MCF 10A (cell line): Measurements from ENCODE around the gene RBM7. TPM values are rescaled to one million over a fixed set of nuclear protein-coding genes. Genes with fewer than 3 reads are reported as not detected.

Experiments used
- BruUV-seq: library from RNA; stranded (reverse); fragments of 400-500 nt; replicated peaks from 2 replicates; lab custom pipeline; 2021; lab: Mats Ljungman, UMichigan
- CTCF ChIA-PET: fragments of 300-600 bp; sonication (Branson Sonifier 250); formaldehyde crosslinking; extraction: SDS; loops from one replicate; lab custom pipeline; 2021; ENCODE audit warnings: antibody characterized with exemption, inconsistent platforms; lab: Yijun Ruan, JAX
- POLR2A ChIA-PET: fragments of 300-600, 350-650 bp; sonication (Branson Sonifier 250); formaldehyde crosslinking; extraction: SDS; loops from one replicate; lab custom pipeline; 2020; ENCODE audit warnings: antibody characterized with exemption, inconsistent platforms; lab: Yijun Ruan, JAX
- DNase-seq: peaks from one replicate; pipeline ENCODE4 v3.0.0-alpha.2; 2018; ENCODE audit not compliant: unreplicated experiment
- H3K27ac Mint-ChIP-seq: one replicate; pipeline ENCODE4 v1.8.0; 2022; ENCODE audit warnings: mild to moderate bottlenecking, low read depth, mixed read lengths; ENCODE audit not compliant: unreplicated experiment
- H3K27me3 Mint-ChIP-seq: one replicate; pipeline ENCODE4 v1.8.0; 2022; ENCODE audit warnings: mixed read lengths; ENCODE audit not compliant: insufficient read depth, unreplicated experiment
- H3K36me3 Mint-ChIP-seq: one replicate; pipeline ENCODE4 v1.8.0; 2022; ENCODE audit warnings: mild to moderate bottlenecking, moderate library complexity, mixed read lengths; ENCODE audit not compliant: insufficient read depth, unreplicated experiment
- H3K4me1 Mint-ChIP-seq: one replicate; pipeline ENCODE4 v1.8.0; 2022; ENCODE audit warnings: mixed read lengths; ENCODE audit not compliant: insufficient read depth, unreplicated experiment
- H3K4me3 Mint-ChIP-seq: one replicate; pipeline ENCODE4 v1.8.0; 2022; ENCODE audit warnings: mild to moderate bottlenecking, moderate library complexity, mixed read lengths; ENCODE audit not compliant: unreplicated experiment
- H3K9me3 Mint-ChIP-seq: one replicate; pipeline ENCODE4 v1.8.0; 2022; ENCODE audit warnings: mixed read lengths; ENCODE audit not compliant: unreplicated experiment
- CTCF ChIP-seq: fragments of 200-600 bp; IDR thresholded peaks from one replicate; pipeline ENCODE4 v1.8.0; 2022; ENCODE audit warnings: antibody characterized with exemption, mild to moderate bottlenecking; ENCODE audit not compliant: unreplicated experiment
- intact Hi-C: fragments of 100-400 bp; cut with micrococcal nuclease; formaldehyde crosslinking; loops from 2 replicates; pipeline ENCODE4 v1.14.1; 2022
- total RNA-seq: library from RNA; stranded (reverse); gene quantifications from 2 replicates; pipeline ENCODE4 v1.2.3, GENCODE V29; 2022

Gene RBM7
- total RNA-seq, 1 experiment from 2014 or later: 46.4 TPM

- CTCF ChIA-PET: interaction anchor here (0.7 kb wide), 1 partner anchor 47 kb away, joined by 3 read pairs; no protein-coding TSS in a partner anchor
- H3K9me3 Mint-ChIP-seq: no peaks in the 10 kb centered on the region
- no TSS peak for BruUV-seq
- no peak for DNase-seq
- TF ChIP-seq CTCF: no peak
- peaks cover 6% of the 10 kb centered on the region for H3K36me3 Mint-ChIP-seq
- H3K4me3 Mint-ChIP-seq: no peak overlapping the region
- H3K27ac Mint-ChIP-seq: no peak overlapping the region
- H3K4me1 Mint-ChIP-seq: peaks cover 15% of the 10 kb centered on the region
- POLR2A ChIA-PET: interaction anchor here (1.3 to 1.7 kb wide), 2 partner anchors 49 to 101 kb away, joined by 3 to 4 read pairs; partner anchors contain the start of gene NNMT
- intact Hi-C loops: no loop called here
- no peaks in the 10 kb centered on the region for H3K27me3 Mint-ChIP-seq
Measured at GRCh38 chr11:114396916-114397315, 3.5 kb upstream of the RBM7 start.

- ChIA-PET CTCF (interaction anchor here (0.8 to 1.5 kb wide), 2 partner anchors 49 to 57 kb away, joined by 3 read pairs; no protein-coding TSS in a partner anchor), POLR2A (interaction anchor here (1.3 to 3.8 kb wide), 6 partner anchors 11 to 101 kb away, joined by 3 to 50 read pairs (median 7); partner anchors contain the start of genes NNMT and REXO2)
- Mint-ChIP-seq H3K27me3 (no peaks in the 10 kb centered on the region), H3K36me3 (peaks cover 6% of the 10 kb centered on the region), H3K4me1 (peaks cover 18% of the 10 kb centered on the region), H3K27ac (no peak overlapping the region), H3K4me3 (no peak overlapping the region), H3K9me3 (no peaks in the 10 kb centered on the region)
- no TSS peak for BruUV-seq
- intact Hi-C loops: no loop called here
- no peak for TF ChIP-seq CTCF
- DNase-seq: peak; percentile 23
Measured at GRCh38 chr11:114397349-114397982, 3.0 kb upstream of the RBM7 start.

DNA sequence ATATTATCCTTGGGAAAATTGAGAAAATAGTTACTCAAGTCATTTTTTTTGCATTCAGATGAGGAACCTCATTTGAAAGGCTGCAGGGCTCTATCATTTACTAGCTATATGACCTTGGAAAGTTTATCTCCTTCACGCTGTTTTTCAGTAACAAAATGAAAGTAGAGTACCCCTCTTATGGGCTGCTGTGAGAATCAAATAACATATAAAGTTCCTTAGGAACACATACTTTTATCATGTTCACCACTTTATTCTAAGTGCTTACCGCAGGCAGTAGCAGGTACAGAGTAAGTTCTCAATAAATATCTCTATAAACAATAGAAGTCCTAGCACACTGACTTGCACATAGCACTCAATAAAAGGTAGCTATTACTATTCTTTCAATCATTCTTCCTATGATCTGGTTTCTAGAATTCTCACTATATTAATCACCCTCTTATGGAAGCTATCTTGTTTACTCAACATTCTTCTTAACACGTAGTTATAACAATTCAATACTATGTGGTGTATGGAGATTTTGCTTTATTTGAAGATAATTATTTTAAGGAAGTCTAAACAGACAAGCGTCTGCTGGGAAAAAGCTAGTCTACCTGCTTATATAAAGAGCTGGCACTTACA lies 2.1 kb upstream of the RBM7 start:
- H3K27me3 Mint-ChIP-seq: no peaks in the 10 kb centered on the region
- no TSS peak for BruUV-seq
- CTCF ChIA-PET: interaction anchor here (0.8 to 1.5 kb wide), 4 partner anchors 14 to 58 kb away, joined by 3 to 5 read pairs (median 3); no protein-coding TSS in a partner anchor
- POLR2A ChIA-PET: interaction anchor here (0.6 to 3.8 kb wide), 7 partner anchors 12 to 102 kb away, joined by 3 to 50 read pairs (median 4); partner anchors contain the start of genes NNMT and REXO2
- H3K4me1 Mint-ChIP-seq: peaks cover 24% of the 10 kb centered on the region
- TF ChIP-seq CTCF: no peak
- peak overlapping the region; percentile 100 for H3K27ac Mint-ChIP-seq
- no peak for DNase-seq
- intact Hi-C loops: no loop called here
- peaks cover 12% of the 10 kb centered on the region for H3K36me3 Mint-ChIP-seq
- H3K4me3 Mint-ChIP-seq: peak overlapping the region; percentile 92
- H3K9me3 Mint-ChIP-seq: no peaks in the 10 kb centered on the region
